GM18868 (cell line): ENCODE measurements around the gene BTBD9.

Experiments
- ATAC-seq: cut with Tn5 transposase; IDR thresholded peaks from one replicate; pipeline ENCODE4 v1.9.1; 2021; ENCODE audit warnings: mild to moderate bottlenecking, moderate library complexity; ENCODE audit not compliant: unreplicated experiment

BTBD9 gene

DNA sequence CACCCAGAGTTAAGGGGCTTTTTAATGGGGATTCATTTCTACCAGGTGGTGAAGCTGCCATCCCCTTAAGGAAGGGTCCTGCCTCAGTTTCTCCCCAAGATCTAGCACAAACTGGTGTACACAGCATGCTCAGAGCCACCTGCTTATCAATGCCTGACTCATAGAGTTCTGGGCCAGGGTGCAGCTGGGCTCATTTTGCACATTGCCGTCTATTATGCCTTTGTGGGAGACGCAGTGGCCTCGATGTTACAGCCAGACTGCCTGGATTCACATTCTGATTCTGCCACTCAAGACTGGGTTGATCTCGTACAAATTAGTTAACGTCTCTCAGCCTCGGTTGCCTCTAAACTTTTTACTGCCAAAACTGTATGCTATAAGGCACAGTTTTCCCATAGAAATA, 454.5 kb downstream of the BTBD9 start:
- no peak for ATAC-seq

- no peak for ATAC-seq
Observed at GRCh38 chr6:38184585-38185080, 455.1 kb downstream of the BTBD9 start.

GRCh38 chr6:38183856-38184584, 455.7 kb downstream of the BTBD9 start:
- ATAC-seq = no peak

DNA sequence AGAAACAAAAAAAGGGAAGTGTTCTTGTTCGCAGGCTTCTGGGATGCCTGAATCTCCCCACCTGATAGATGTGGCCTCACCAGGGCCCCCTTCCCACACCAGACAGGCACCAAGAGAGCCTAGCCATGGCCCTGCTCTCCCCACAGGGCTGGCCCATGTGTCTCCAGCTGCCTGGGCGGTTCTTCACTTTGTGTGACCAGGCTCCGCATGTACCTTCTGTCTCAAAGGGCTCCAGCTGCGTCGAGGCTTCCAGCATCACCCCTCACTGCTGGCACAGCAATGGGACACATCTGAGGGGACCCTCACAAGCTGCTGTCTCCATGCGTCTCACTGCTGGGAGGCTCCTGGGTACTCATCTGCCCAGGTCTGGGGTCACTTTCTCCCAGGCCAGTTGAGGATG, 457.3 kb downstream of the BTBD9 start:
- no peak for ATAC-seq

DNA sequence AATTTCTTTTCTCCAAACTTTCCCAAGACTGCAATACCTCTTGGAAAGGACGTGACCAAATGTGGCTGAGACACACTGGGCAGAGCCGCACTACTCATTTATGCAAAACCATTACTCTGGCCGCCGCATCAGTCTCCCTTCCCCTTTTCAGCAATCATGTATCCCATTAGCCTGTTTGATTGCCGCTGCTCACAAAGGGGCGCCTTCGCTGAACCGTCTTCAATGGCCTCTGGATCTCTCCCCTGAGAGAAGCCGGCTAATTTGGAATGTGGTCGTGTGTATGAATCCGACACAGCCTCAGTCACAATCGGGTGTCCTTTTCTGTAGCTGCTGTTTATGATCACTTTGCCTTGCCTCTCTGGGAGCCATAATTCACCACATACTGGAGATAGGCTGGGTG, 459.1 kb downstream of the BTBD9 start:
- ATAC-seq = no peak

- ATAC-seq = no peak
Observed at GRCh38 chr6:38179794-38180430, 459.8 kb downstream of the BTBD9 start.

GRCh38 chr6:38179300-38179699, 460.4 kb downstream of the BTBD9 start:
- ATAC-seq = no peak

- no peak for ATAC-seq
Observed at GRCh38 chr6:38178584-38178886, 461.2 kb downstream of the BTBD9 start.

GRCh38 chr6:38177882-38178583, 461.7 kb downstream of the BTBD9 start:
- no peak for ATAC-seq

- no peak for ATAC-seq
Observed at GRCh38 chr6:38176797-38177751, 462.7 kb downstream of the BTBD9 start.

GRCh38 chr6:38175786-38176185, 463.9 kb downstream of the BTBD9 start:
- no peak for ATAC-seq

DNA sequence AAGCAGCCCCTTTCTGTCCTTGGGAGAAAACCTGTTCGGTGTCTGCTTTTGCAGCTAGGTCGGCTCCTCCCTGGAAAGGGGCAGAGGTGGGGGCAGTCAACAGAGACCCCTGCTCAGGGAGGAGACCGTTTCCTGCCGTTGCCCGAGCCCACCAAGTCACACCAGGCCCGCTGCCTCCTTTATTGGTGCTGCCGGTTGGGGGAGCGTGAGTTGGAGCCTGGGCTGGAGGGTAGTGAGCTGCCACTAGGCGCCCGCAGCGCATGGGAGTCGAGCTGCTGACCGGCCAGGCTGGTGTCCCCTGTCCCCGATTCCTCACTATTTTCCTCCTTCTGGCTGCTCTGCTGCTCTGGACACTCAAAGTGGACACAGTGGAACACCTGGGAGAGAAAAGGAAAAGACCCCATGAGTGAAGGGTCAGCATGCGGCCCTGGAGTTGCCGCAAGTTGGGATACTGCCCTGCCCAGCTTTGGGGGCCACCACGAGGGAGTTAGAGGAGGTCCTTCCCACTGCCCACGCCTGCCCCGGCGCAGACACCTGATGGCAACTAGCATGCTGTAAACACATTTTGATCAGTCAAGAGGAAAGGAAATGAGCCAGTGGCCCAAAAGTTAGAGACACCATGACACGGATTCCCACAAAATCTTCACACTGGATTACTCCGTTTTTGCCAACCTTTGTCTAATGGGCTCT, 464.8 kb downstream of the BTBD9 start:
- ATAC-seq = no peak

DNA sequence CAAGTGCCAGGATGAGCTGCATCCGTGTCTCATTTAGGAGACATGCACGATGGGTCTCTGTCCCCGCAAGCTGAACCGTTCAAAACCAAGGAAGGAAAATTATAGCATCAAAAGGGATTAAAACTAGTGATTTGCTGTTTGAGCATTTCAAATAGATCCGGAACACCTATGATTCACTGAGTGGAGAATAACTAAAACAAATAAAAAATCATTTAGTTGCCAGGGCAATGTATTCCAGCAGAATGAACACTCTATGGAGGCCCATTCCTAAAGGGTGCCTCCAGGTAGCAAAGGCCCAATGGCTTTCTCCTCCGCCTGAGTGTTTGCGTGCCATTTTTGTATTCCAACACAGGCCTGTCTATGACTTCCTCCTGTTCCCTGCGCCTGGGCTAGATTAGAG, 465.4 kb downstream of the BTBD9 start:
- no peak for ATAC-seq

- no peak for ATAC-seq
Observed at GRCh38 chr6:38173909-38174308, 465.8 kb downstream of the BTBD9 start.

GRCh38 chr6:38172739-38173410, 466.9 kb downstream of the BTBD9 start:
- ATAC-seq = no peak

DNA sequence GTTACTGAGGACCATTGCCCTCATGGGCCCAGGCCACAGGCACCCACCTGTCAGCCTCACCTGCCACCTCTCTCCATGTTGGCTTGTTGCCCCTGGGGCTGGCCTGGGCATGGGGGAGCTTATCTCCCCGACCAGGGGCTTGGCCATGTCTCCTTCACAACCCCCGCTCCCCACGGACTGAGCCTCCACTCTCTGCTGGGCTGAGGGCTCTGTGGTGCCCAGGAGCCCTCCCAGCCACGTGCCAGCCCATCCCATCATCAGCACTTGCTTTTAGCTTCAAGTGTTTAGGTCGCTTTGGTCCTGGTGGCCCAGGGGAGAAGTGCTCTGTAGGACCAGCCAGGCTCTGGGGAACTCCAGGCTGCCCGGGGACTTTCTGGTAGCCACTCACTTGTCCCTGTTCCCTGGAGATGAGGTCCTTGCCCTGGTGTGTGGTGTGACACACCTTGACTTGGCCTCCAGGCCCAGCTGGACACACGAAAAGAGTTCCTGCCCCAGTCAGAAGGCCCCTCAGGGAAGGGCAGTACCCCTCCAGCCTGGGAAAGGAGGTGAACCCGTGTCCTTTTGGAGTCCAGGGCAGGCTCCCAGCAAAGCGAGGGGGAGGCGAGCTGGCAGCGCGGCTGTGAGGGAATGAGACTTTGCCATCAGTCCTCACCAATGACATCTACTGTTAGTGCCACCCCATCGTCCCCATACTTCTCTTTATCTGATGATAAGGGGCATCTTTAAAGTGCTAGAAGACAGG, 467.6 kb downstream of the BTBD9 start:
- ATAC-seq = no peak

GRCh38 chr6:38170666-38171355, 468.9 kb downstream of the BTBD9 start:
- no peak for ATAC-seq

GRCh38 chr6:38169977-38170526, 469.7 kb downstream of the BTBD9 start:
- no peak for ATAC-seq
